HepG2 (cell line): ENCODE results near the gene HEXIM1. TPM values are rescaled to one million over a fixed set of nuclear protein-coding genes. Genes with fewer than 3 reads are reported as not detected.

Source experiments
- CENPT ChIP-seq: sonication (generic); formaldehyde crosslinking; IDR thresholded peaks from 2 replicates; pipeline ENCODE4 v1.8.0; 2022; ENCODE audit warnings: low read depth, mild to moderate bottlenecking, moderate library complexity, missing genetic modification reagents
- DDIT3 ChIP-seq: sonication (generic); formaldehyde crosslinking; IDR thresholded peaks from 2 replicates; pipeline ENCODE4 v1.4.0; 2020; ENCODE audit warnings: mild to moderate bottlenecking, missing genetic modification reagents
- HNF4G ChIP-seq, 2 experiments: sonication (generic) in 1 of 2; formaldehyde crosslinking in 1 of 2; IDR thresholded peaks; 2 replicates each; pipeline versions ENCODE4 v1.4.0 to v1.6.1; 2011 to 2020; ENCODE audit warnings: borderline replicate concordance in 2 of 2, low read depth in 2 of 2, mild to moderate bottlenecking in 2 of 2, low read length in 1 of 2, missing genetic modification reagents in 1 of 2, moderate library complexity in 1 of 2
- KLF13 ChIP-seq: sonication (generic); formaldehyde crosslinking; IDR thresholded peaks from 2 replicates; pipeline ENCODE4 v1.4.0; 2020; ENCODE audit warnings: mild to moderate bottlenecking, missing genetic modification reagents
- MTF2 ChIP-seq: sonication (generic); formaldehyde crosslinking; IDR thresholded peaks from 2 replicates; pipeline ENCODE4 v1.5.0; 2020; ENCODE audit warnings: missing genetic modification reagents, borderline replicate concordance
- NCOA1 ChIP-seq: sonication (generic); formaldehyde crosslinking; IDR thresholded peaks from 2 replicates; pipeline ENCODE4 v1.9.0; 2021; ENCODE audit warnings: missing genetic modification reagents
- PHF21A ChIP-seq: sonication (generic); formaldehyde crosslinking; IDR thresholded peaks from 2 replicates; pipeline ENCODE4 v1.5.0; 2020; ENCODE audit warnings: mild to moderate bottlenecking, missing genetic modification reagents
- SKI ChIP-seq: fragments of 450-650 bp; IDR thresholded peaks from one replicate; pipeline ENCODE4 v1.6.1; 2018; ENCODE audit warnings: mild to moderate bottlenecking; ENCODE audit not compliant: partially characterized antibody
- SMYD3 ChIP-seq: sonication (generic); formaldehyde crosslinking; IDR thresholded peaks from 2 replicates; pipeline ENCODE4 v1.8.1; 2023; ENCODE audit warnings: mild to moderate bottlenecking, missing genetic modification reagents
- SNAPC4 ChIP-seq: sonication (generic); formaldehyde crosslinking; IDR thresholded peaks from 2 replicates; pipeline ENCODE4 v1.4.0; 2020; ENCODE audit warnings: mild to moderate bottlenecking, missing genetic modification reagents
- SPEN ChIP-seq: sonication (generic); formaldehyde crosslinking; IDR thresholded peaks from 2 replicates; pipeline ENCODE4 v1.5.1; 2020; ENCODE audit warnings: low read depth, mild to moderate bottlenecking, missing genetic modification reagents
- SRSF9 ChIP-seq: fragments of 200-400 bp; formaldehyde crosslinking; IDR thresholded peaks from 2 replicates; pipeline ENCODE4 v1.6.1; 2018; ENCODE audit warnings: borderline replicate concordance, mild to moderate bottlenecking, low read depth, low read length; ENCODE audit not compliant: insufficient read depth, poor library complexity, severe bottlenecking
- TBX3 ChIP-seq: fragments of 450-650 bp; IDR thresholded peaks from 2 replicates; pipeline ENCODE4 v1.6.1; 2017; ENCODE audit warnings: antibody characterized with exemption, mild to moderate bottlenecking, inconsistent platforms, borderline replicate concordance
- ZBTB26 ChIP-seq: IDR thresholded peaks from 2 replicates; pipeline ENCODE4 v1.6.1; 2016; ENCODE audit warnings: missing compliant biosample characterization, missing genetic modification reagents, borderline replicate concordance
- ZNF124 ChIP-seq: sonication (generic); formaldehyde crosslinking; IDR thresholded peaks from 2 replicates; pipeline ENCODE4 v1.4.0; 2020; ENCODE audit warnings: missing genetic modification reagents
- ZNF17 ChIP-seq: sonication (generic); formaldehyde crosslinking; IDR thresholded peaks from 2 replicates; pipeline ENCODE4 v1.5.0; 2020; ENCODE audit warnings: mild to moderate bottlenecking, missing genetic modification reagents
- ZNF281 ChIP-seq: sonication (generic); formaldehyde crosslinking; IDR thresholded peaks from 2 replicates; pipeline ENCODE4 v1.4.0; 2020; ENCODE audit warnings: missing genetic modification reagents, borderline replicate concordance
- ZNF326 ChIP-seq: sonication (generic); formaldehyde crosslinking; IDR thresholded peaks from 2 replicates; pipeline ENCODE4 v1.4.0; 2020; ENCODE audit warnings: missing genetic modification reagents, borderline replicate concordance
- ZNF354B ChIP-seq: sonication (generic); formaldehyde crosslinking; IDR thresholded peaks from 2 replicates; pipeline ENCODE4 v1.8.0; 2022; ENCODE audit warnings: mild to moderate bottlenecking, missing genetic modification reagents
- polyA plus RNA-seq, 8 experiments: library from polyadenylated mRNA; depleted of rRNA in 3 of 8; stranded (reverse) in 7 of 8; unstranded in 1 of 8; fragments of >200 nt; fragmentation: Illumina TruSeq in 4 of 8; extraction: Trizol in 4 of 8; gene quantifications; 2 replicates each; pipeline versions ENCODE4 v1.2.1 to v1.2.3, GENCODE V29; 2011 to 2016; ENCODE audit warnings: low read depth in 4 of 8, missing spikeins in 1 of 8, mixed read lengths in 1 of 8; ENCODE audit not compliant: insufficient read depth in 1 of 8
- total RNA-seq, 5 experiments: library from RNA; depleted of rRNA; stranded (reverse); fragments of >200 nt; fragmentation: Illumina TruSeq; extraction: Trizol; gene quantifications; 2 replicates each; pipeline ENCODE4 v1.2.3, GENCODE V29; 2016; ENCODE audit warnings: low read depth in 1 of 5

Gene HEXIM1
- total and polyA plus RNA-seq, 2 of the 13 experiments (the other 11 are each of a cell fraction or from before 2014, with no cell fraction given) = 10.5 to 16.6 TPM

- TF ChIP-seq SRSF9 (no peak), HNF4G (IDR thresholded peaks at IDR 0.05; ENCODE audit: borderline replicate concordance, low read depth, low read length) (no peak), HNF4G (CRISPR knock-in tag; IDR thresholded peaks at IDR 0.05; ENCODE audit: borderline replicate concordance, low read depth) (peak; percentile 66; the same call in 1 of the 2 replicates), ZNF124 (CRISPR knock-in tag) (peak; percentile 79), ZNF354B (no peak), CENPT (CRISPR knock-in tag) (peak; percentile 74; the same call in 1 of the 2 replicates), MTF2 (CRISPR knock-in tag) (0 out of 2 replicates have a peak, but pooled peaks have one; percentile 78), SMYD3 (CRISPR knock-in tag) (no peak), SNAPC4 (CRISPR knock-in tag) (peak; percentile 98), DDIT3 (CRISPR knock-in tag) (no peak), SPEN (CRISPR knock-in tag) (peak; percentile 92), NCOA1 (CRISPR knock-in tag) (peak; percentile 67; the same call in 1 of the 2 replicates), ZBTB26 (CRISPR knock-in tag) (no peak; the same call in none of the 2 replicates), ZNF17 (CRISPR knock-in tag) (no peak), KLF13 (CRISPR knock-in tag) (peak; percentile 77; the same call in 1 of the 2 replicates), ZNF281 (CRISPR knock-in tag) (no peak), SKI (peak; percentile 76), PHF21A (CRISPR knock-in tag) (peak; percentile 99), ZNF326 (CRISPR knock-in tag) (no peak), TBX3 (no peak; the same call in 1 of the 2 replicates)
These were observed 12.9 kb upstream of the HEXIM1 start, which contains the start of gene ACBD4 (continued) for GRCh38 chr17:45135192-45135977.
